Neural progenitor cell (in vitro differentiated cells): Measurements from ENCODE around the gene RNU2-1. TPM values are rescaled to one million over a fixed set of nuclear protein-coding genes. Genes with fewer than 3 reads are reported as not detected.

Source experiments
- DNase-seq: peaks from one replicate; pipeline ENCODE4 v3.0.0-alpha.2; 2016; ENCODE audit warnings: low spot score
- H2AFZ ChIP-seq: fragments of 200-600 bp; sonication (generic); replicated peaks from 2 replicates; pipeline ENCODE4 v1.6.1; 2016; ENCODE audit warnings: antibody characterized with exemption
- H3F3A ChIP-seq: fragments of 200-600 bp; sonication (generic); 2 replicates; pipeline ENCODE4 v1.6.1; 2016; ENCODE audit warnings: antibody characterized with exemption, low read depth
- H3K27ac ChIP-seq: fragments of 200-600 bp; sonication (generic); 2 replicates; pipeline ENCODE4 v1.5.1; 2016; ENCODE audit warnings: mild to moderate bottlenecking
- H3K27me3 ChIP-seq: fragments of 200-600 bp; sonication (generic); 2 replicates; pipeline ENCODE4 v1.6.1; 2016; ENCODE audit warnings: mild to moderate bottlenecking, moderate library complexity
- H3K36me3 ChIP-seq: fragments of 200-600 bp; sonication (generic); 2 replicates; pipeline ENCODE4 v1.5.1; 2016
- H3K4me1 ChIP-seq: fragments of 200-600 bp; sonication (generic); 2 replicates; pipeline ENCODE4 v1.6.1; 2016; ENCODE audit warnings: mixed run types
- H3K4me2 ChIP-seq: fragments of 200-600 bp; sonication (generic); 2 replicates; pipeline ENCODE4 v1.6.1; 2016
- H3K4me3 ChIP-seq: fragments of 200-600 bp; sonication (generic); 2 replicates; pipeline ENCODE4 v1.5.1; 2016
- H3K79me2 ChIP-seq: fragments of 200-600 bp; sonication (generic); 2 replicates; pipeline ENCODE4 v1.6.1; 2016; ENCODE audit warnings: low read depth
- H3K9ac ChIP-seq: fragments of 200-600 bp; sonication (generic); 2 replicates; pipeline ENCODE4 v1.6.1; 2016
- H3K9me3 ChIP-seq: fragments of 200-600 bp; sonication (generic); 2 replicates; pipeline ENCODE4 v1.5.1; 2016; ENCODE audit warnings: low read depth
- H4K20me1 ChIP-seq: fragments of 200-600 bp; sonication (generic); 2 replicates; pipeline ENCODE4 v1.6.1; 2016; ENCODE audit warnings: low read depth
- H3K27ac Mint-ChIP-seq: 3 replicates; pipeline ENCODE4 v1.8.0; 2021; ENCODE audit warnings: mixed read lengths
- H3K27me3 Mint-ChIP-seq: 2 replicates; pipeline ENCODE4 v1.8.0; 2022; ENCODE audit warnings: low read depth, mild to moderate bottlenecking, inconsistent platforms, moderate library complexity, mixed read lengths; ENCODE audit not compliant: insufficient read depth
- H3K36me3 Mint-ChIP-seq: 3 replicates; pipeline ENCODE4 v1.8.0; 2021; ENCODE audit warnings: mixed read lengths
- H3K4me1 Mint-ChIP-seq: 3 replicates; pipeline ENCODE4 v1.8.0; 2021; ENCODE audit warnings: mixed read lengths
- H3K4me3 Mint-ChIP-seq: 3 replicates; pipeline ENCODE4 v1.8.0; 2021; ENCODE audit warnings: mild to moderate bottlenecking, moderate library complexity, mixed read lengths
- H3K9me3 Mint-ChIP-seq: 3 replicates; pipeline ENCODE4 v1.8.0; 2020; ENCODE audit warnings: mixed read lengths
- EZH2 ChIP-seq: fragments of 200-600 bp; sonication (generic); IDR thresholded peaks from 2 replicates; pipeline ENCODE4 v1.6.1; 2017; ENCODE audit warnings: antibody characterized with exemption, mild to moderate bottlenecking, moderate library complexity
- EZH2phosphoT487 ChIP-seq: fragments of 200-600 bp; sonication (generic); IDR thresholded peaks from 2 replicates; pipeline ENCODE4 v1.6.1; 2017; ENCODE audit warnings: antibody characterized with exemption
- total RNA-seq: library from RNA; depleted of rRNA; stranded (reverse); fragments of >200 nt; gene quantifications from 2 replicates; pipeline ENCODE4 v1.2.3, GENCODE V29; 2015; ENCODE audit warnings: low replicate concordance
- TF ChIP-seq, protein P1 (sequence below): fragments of 200-600 bp; sonication (generic); IDR thresholded peaks from 2 replicates; pipeline ENCODE4 v1.5.1; 2017; ENCODE audit warnings: antibody characterized with exemption, mild to moderate bottlenecking

Gene RNU2-1
- total RNA-seq, 1 donor from 2014 or later, result not detected

DNA sequence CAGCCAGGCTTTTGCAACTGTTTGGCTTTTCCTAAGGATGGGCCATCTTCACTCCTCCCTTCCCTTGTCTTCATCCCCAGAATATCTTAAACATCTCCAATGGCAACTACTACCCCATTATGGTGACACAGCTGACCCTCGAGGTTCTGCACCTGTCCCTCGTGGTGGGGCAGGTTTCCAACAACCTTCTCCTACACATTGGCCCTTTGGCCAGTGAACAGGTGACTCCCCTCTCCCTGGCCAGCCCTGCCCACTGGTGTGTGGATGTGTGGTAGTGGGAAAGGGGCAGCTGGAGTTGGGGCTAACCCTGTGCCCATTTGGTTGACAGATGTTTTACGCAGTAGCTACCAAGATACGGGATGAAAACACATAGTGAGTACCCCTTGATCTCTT lies 17.4 kb downstream of the RNU2-1 start:
- H3K4me1 Mint-ChIP-seq, result peaks cover 4% of the 10 kb centered on the region
- H3K9me3 ChIP-seq, result no peaks in the 10 kb centered on the region
- H3K27me3 ChIP-seq, result no peaks in the 10 kb centered on the region
- no peaks in the 10 kb centered on the region for H4K20me1 ChIP-seq
- H3K9me3 Mint-ChIP-seq, result no peaks in the 10 kb centered on the region
- H3K27ac Mint-ChIP-seq, result no peak overlapping the region
- peaks cover 6% of the 10 kb centered on the region for H3K4me1 ChIP-seq
- no peak overlapping the region for H3K4me2 ChIP-seq
- peaks cover 8% of the 10 kb centered on the region for H3K27me3 Mint-ChIP-seq
- DNase-seq, result no peak
- H3K27ac ChIP-seq, result no peak overlapping the region
- no peaks in the 10 kb centered on the region for H3K36me3 ChIP-seq
- TF ChIP-seq, protein P1, sequence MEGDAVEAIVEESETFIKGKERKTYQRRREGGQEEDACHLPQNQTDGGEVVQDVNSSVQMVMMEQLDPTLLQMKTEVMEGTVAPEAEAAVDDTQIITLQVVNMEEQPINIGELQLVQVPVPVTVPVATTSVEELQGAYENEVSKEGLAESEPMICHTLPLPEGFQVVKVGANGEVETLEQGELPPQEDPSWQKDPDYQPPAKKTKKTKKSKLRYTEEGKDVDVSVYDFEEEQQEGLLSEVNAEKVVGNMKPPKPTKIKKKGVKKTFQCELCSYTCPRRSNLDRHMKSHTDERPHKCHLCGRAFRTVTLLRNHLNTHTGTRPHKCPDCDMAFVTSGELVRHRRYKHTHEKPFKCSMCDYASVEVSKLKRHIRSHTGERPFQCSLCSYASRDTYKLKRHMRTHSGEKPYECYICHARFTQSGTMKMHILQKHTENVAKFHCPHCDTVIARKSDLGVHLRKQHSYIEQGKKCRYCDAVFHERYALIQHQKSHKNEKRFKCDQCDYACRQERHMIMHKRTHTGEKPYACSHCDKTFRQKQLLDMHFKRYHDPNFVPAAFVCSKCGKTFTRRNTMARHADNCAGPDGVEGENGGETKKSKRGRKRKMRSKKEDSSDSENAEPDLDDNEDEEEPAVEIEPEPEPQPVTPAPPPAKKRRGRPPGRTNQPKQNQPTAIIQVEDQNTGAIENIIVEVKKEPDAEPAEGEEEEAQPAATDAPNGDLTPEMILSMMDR, result no peak
- no peak for TF ChIP-seq EZH2
- no peak for TF ChIP-seq EZH2phosphoT487
- no peak overlapping the region for H3K4me3 ChIP-seq
- peaks cover 18% of the 10 kb centered on the region for H3F3A ChIP-seq
- no peak overlapping the region for H3K9ac ChIP-seq
- H3K79me2 ChIP-seq, result no peaks in the 10 kb centered on the region
- no peak overlapping the region for H2AFZ ChIP-seq
- no peaks in the 10 kb centered on the region for H3K36me3 Mint-ChIP-seq
- no peak overlapping the region for H3K4me3 Mint-ChIP-seq

DNA sequence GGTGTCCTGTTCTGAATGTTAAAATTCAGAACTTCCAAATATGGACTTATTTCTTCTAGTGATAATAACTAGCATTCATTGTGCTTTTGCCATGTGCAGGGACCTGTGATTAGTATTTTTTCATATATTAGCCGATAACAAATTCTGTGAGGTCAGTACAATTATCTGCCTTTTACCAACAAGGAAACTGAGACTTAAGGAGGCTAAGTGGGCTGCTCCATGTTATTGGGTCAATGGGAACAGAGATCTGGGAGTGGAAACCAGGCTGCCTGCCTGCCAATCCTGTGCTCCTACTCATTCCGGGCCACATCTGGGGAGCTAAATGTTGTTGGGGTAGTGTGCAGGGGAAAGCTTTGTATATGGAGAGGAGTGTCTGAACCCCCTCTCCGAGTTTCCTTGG lies 18.4 kb downstream of the RNU2-1 start:
- H3K4me3 ChIP-seq, result no peak overlapping the region
- no peak overlapping the region for H3K27ac ChIP-seq
- H3K36me3 Mint-ChIP-seq, result peaks cover 2% of the 10 kb centered on the region
- peaks cover 11% of the 10 kb centered on the region for H3K27me3 Mint-ChIP-seq
- no peaks in the 10 kb centered on the region for H3K27me3 ChIP-seq
- H3K9me3 ChIP-seq, result no peaks in the 10 kb centered on the region
- peaks cover 8% of the 10 kb centered on the region for H3K4me1 Mint-ChIP-seq
- H3K27ac Mint-ChIP-seq, result no peak overlapping the region
- TF ChIP-seq EZH2phosphoT487, result no peak
- no peak for TF ChIP-seq EZH2
- TF ChIP-seq, protein P1, result no peak
- H3K4me3 Mint-ChIP-seq, result no peak overlapping the region
- H2AFZ ChIP-seq, result no peak overlapping the region
- no peaks in the 10 kb centered on the region for H3K79me2 ChIP-seq
- peaks cover 28% of the 10 kb centered on the region for H3F3A ChIP-seq
- no peaks in the 10 kb centered on the region for H3K36me3 ChIP-seq
- H3K9me3 Mint-ChIP-seq, result no peaks in the 10 kb centered on the region
- no peak overlapping the region for H3K4me2 ChIP-seq
- no peak for DNase-seq
- peaks cover 6% of the 10 kb centered on the region for H3K4me1 ChIP-seq
- no peak overlapping the region for H3K9ac ChIP-seq
- no peaks in the 10 kb centered on the region for H4K20me1 ChIP-seq

DNA sequence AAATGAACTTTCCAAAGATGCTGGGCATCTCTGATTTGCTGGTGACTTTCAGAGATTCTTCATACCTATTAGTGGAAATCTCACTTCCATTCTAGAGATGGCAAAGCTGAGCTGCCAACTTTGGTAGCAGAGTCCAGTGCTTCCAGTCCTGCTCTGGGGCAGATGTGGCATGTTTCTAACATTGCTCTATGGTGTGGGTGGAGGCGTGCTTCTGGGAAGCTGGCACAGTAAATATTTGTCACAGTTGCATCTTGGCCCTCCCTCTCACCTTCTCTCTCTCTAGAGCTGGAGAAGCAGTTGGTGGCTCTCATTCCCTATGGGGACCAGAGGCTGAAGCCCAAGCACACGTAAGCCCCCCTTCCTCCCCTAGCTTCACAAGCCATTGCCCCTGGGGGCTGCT lies 20.2 kb downstream of the RNU2-1 start:
- no peak overlapping the region for H2AFZ ChIP-seq
- Mint-ChIP-seq H3K27ac (no peak overlapping the region), H3K36me3 (peaks cover 7% of the 10 kb centered on the region), H3K4me1 (peaks cover 8% of the 10 kb centered on the region), H3K4me3 (no peak overlapping the region), H3K27me3 (peaks cover 11% of the 10 kb centered on the region), H3K9me3 (no peaks in the 10 kb centered on the region)
- H3K27ac ChIP-seq, result no peak overlapping the region
- peaks cover 6% of the 10 kb centered on the region for H3K4me1 ChIP-seq
- H4K20me1 ChIP-seq, result no peaks in the 10 kb centered on the region
- no peaks in the 10 kb centered on the region for H3K9me3 ChIP-seq
- no peaks in the 10 kb centered on the region for H3K36me3 ChIP-seq
- DNase-seq, result no peak
- no peak overlapping the region for H3K4me3 ChIP-seq
- H3F3A ChIP-seq, result peaks cover 29% of the 10 kb centered on the region
- H3K27me3 ChIP-seq, result no peaks in the 10 kb centered on the region
- H3K4me2 ChIP-seq, result no peak overlapping the region
- H3K9ac ChIP-seq, result no peak overlapping the region
- TF ChIP-seq, protein P1, result no peak
- TF ChIP-seq EZH2phosphoT487, result no peak
- H3K79me2 ChIP-seq, result no peaks in the 10 kb centered on the region
